ENCODE measurements around the gene NOP10.

DNA sequence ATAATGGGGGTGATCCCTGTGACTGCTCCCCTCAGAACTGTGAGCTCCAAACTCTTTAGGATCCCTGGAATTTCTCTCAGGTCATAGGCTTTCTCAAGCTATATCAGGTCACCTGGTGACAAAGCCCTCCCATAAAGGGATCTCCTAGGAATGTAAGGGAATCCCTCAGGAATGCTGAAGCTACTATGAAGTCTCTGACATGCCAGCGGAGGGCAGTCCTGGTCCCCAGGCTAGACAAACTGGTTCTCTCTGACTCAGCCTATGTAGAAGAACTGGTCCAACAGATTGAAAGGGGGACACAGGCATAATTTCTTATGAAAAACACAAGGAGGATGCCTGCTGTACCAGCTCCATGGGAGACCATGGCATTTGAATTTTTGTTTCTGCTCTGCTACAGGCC is 17.4 kb upstream of the NOP10 start:
- no peak for TF ChIP-seq POLR2A (IDR thresholded peaks at IDR 0.05)
- TF ChIP-seq, protein P1, sequence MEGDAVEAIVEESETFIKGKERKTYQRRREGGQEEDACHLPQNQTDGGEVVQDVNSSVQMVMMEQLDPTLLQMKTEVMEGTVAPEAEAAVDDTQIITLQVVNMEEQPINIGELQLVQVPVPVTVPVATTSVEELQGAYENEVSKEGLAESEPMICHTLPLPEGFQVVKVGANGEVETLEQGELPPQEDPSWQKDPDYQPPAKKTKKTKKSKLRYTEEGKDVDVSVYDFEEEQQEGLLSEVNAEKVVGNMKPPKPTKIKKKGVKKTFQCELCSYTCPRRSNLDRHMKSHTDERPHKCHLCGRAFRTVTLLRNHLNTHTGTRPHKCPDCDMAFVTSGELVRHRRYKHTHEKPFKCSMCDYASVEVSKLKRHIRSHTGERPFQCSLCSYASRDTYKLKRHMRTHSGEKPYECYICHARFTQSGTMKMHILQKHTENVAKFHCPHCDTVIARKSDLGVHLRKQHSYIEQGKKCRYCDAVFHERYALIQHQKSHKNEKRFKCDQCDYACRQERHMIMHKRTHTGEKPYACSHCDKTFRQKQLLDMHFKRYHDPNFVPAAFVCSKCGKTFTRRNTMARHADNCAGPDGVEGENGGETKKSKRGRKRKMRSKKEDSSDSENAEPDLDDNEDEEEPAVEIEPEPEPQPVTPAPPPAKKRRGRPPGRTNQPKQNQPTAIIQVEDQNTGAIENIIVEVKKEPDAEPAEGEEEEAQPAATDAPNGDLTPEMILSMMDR (IDR thresholded peaks at IDR 0.05) = no peak
